BE2C (cell line): ENCODE data around the gene GCHFR.

Experiments
- DNase-seq: peaks from one replicate; pipeline ENCODE4 v3.0.0-alpha.2; 2020
- H3K27me3 ChIP-seq: fragments of 250-450 bp; sonication (Bioruptor Pico); 2 replicates; pipeline ENCODE4 v1.5.1; 2020; ENCODE audit warnings: mild to moderate bottlenecking
- H3K36me3 ChIP-seq: fragments of 250-450 bp; sonication (Bioruptor Pico); 2 replicates; pipeline ENCODE4 v1.5.1; 2020; ENCODE audit warnings: mild to moderate bottlenecking
- H3K4me1 ChIP-seq: fragments of 250-450 bp; sonication (Bioruptor Pico); 2 replicates; pipeline ENCODE4 v1.5.1; 2020
- H3K4me3 ChIP-seq: 2 replicates; pipeline ENCODE4 v1.5.1; 2011; ENCODE audit warnings: low read depth, low read length
- H3K9me3 ChIP-seq: fragments of 250-450 bp; sonication (Bioruptor Pico); 2 replicates; pipeline ENCODE4 v1.5.1; 2020
- CTCF ChIP-seq: IDR thresholded peaks from 2 replicates; pipeline ENCODE4 v1.5.1; 2012; ENCODE audit warnings: mild to moderate bottlenecking, low read depth, low read length

Gene GCHFR

GRCh38 chr15:40756938-40757337 is 6.9 kb upstream of the GCHFR start:
- TF ChIP-seq CTCF, result no peak
- DNase-seq, result peak; percentile 85
- H3K4me1 ChIP-seq, result peaks cover 5% of the 10 kb centered on the region

GRCh38 chr15:40759961-40760360 is 3.9 kb upstream of the GCHFR start:
- H3K4me3 ChIP-seq, result no peak overlapping the region
- no peaks in the 10 kb centered on the region for H3K36me3 ChIP-seq
- no peaks in the 10 kb centered on the region for H3K27me3 ChIP-seq
- H3K4me1 ChIP-seq, result peaks cover 17% of the 10 kb centered on the region
- TF ChIP-seq CTCF, result no peak
- H3K9me3 ChIP-seq, result no peaks in the 10 kb centered on the region
- no peak for DNase-seq

More at GRCh38 chr15:40756938-40757337, 6.9 kb upstream of the GCHFR start:
- Histone ChIP-seq H3K9me3 (no peaks in the 10 kb centered on the region), H3K36me3 (no peaks in the 10 kb centered on the region; the same call in 1 of the 2 replicates), H3K4me3 (no peak overlapping the region), H3K27me3 (no peaks in the 10 kb centered on the region)

GRCh38 chr15:40762919-40763800 is 708 bp upstream of the GCHFR start:
- Histone ChIP-seq H3K4me1 (peaks cover 31% of the 10 kb centered on the region), H3K27me3 (no peaks in the 10 kb centered on the region), H3K4me3 (no peak overlapping the region), H3K9me3 (no peaks in the 10 kb centered on the region), H3K36me3 (no peaks in the 10 kb centered on the region)
- peak; percentile 78 for DNase-seq
- TF ChIP-seq CTCF, result no peak

- no peaks in the 10 kb centered on the region for H3K27me3 ChIP-seq
- H3K4me1 ChIP-seq, result peaks cover 44% of the 10 kb centered on the region
- H3K4me3 ChIP-seq, result no peak overlapping the region
- H3K9me3 ChIP-seq, result no peaks in the 10 kb centered on the region
- H3K36me3 ChIP-seq, result no peaks in the 10 kb centered on the region
- DNase-seq, result no peak
- TF ChIP-seq CTCF, result no peak
Observed at GRCh38 chr15:40764629-40765103, 798 bp downstream of the GCHFR start.

- peaks cover 55% of the 10 kb centered on the region for H3K4me1 ChIP-seq
- H3K4me3 ChIP-seq, result no peak overlapping the region
- H3K9me3 ChIP-seq, result no peaks in the 10 kb centered on the region
- no peak for DNase-seq
- TF ChIP-seq CTCF, result no peak
- no peaks in the 10 kb centered on the region for H3K36me3 ChIP-seq
- H3K27me3 ChIP-seq, result no peaks in the 10 kb centered on the region
Observed at GRCh38 chr15:40766194-40766815, 2.4 kb downstream of the GCHFR start.
